HG03342 (cell line): Measurements from ENCODE around the gene PCDH9.
A peak's percentile ranks its signal among the peaks of the same experiment; 100 is the strongest.

Experiments
- ATAC-seq: cut with Tn5 transposase; IDR thresholded peaks from one replicate; pipeline ENCODE4 v1.9.1; 2021; ENCODE audit warnings: mild to moderate bottlenecking, moderate library complexity; ENCODE audit not compliant: unreplicated experiment

PCDH9 gene

GRCh38 chr13:66506979-66507378 lies 723.2 kb downstream of the PCDH9 start:
- peak; percentile 71 for ATAC-seq

- ATAC-seq: no peak
Measured at GRCh38 chr13:66506051-66506777, 723.9 kb downstream of the PCDH9 start.

GRCh38 chr13:66503890-66504289 lies 726.2 kb downstream of the PCDH9 start:
- no peak for ATAC-seq

GRCh38 chr13:66501181-66501580 lies 729.0 kb downstream of the PCDH9 start:
- ATAC-seq: no peak

DNA sequence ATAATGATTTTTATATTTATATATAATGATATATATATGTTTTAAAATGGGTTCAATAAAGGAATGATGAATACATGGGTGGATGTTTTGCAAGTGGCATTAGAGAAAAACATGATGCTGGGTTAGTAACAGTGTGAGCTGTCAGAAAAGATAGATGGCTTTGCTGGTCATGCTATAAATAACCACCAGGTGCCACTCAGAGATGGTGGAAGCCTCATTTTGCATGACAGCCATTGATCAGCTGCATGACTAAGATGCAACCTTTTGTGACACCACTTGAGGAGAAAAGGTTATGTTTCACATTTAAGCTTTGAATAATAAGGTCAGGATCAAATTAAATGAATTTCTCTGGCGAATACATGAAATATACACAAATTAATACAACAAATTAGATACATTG lies 737.7 kb downstream of the PCDH9 start:
- peak; percentile 90 for ATAC-seq

- no peak for ATAC-seq
Measured at GRCh38 chr13:66491251-66491650, 738.9 kb downstream of the PCDH9 start.

DNA sequence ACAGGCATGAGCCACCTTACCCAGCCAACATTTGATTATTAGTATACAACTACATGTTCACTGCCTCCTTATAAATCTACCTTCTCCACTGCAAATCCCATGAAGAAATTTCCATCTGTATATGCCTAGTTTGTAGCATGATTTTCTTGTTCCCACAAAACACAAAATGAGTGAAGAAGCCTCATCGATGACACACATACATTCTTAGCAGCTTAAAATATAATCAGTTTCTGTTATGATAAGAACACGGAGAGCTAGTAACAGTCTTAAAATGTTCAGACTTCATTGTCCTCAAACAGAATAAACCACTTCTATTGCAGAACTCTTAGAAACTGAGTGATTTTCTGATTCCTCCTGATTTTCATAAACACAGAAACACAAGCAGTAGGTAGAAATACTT lies 740.5 kb downstream of the PCDH9 start:
- ATAC-seq: no peak

GRCh38 chr13:66489172-66489571 lies 741.0 kb downstream of the PCDH9 start:
- no peak for ATAC-seq

- ATAC-seq: no peak
Measured at GRCh38 chr13:66483712-66484111, 746.4 kb downstream of the PCDH9 start.

DNA sequence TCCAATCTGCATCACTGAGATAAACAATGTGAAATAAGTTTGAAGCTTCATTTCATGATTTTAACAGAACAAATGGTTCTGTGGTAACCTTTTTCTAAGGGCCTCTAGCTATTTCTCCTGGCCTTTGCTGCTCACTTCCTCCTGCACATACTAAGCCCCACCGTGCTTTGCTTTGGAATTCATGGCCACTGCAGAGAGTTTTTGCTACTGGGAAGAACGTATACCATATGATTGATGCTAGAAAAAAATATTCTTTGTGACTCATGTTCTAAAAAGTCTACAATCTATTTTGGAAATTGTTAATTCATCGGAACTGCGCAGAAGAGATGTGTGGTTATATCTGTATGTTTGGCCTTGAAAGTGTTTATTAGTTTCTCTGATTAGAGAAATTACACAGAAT lies 747.3 kb downstream of the PCDH9 start:
- no peak for ATAC-seq

DNA sequence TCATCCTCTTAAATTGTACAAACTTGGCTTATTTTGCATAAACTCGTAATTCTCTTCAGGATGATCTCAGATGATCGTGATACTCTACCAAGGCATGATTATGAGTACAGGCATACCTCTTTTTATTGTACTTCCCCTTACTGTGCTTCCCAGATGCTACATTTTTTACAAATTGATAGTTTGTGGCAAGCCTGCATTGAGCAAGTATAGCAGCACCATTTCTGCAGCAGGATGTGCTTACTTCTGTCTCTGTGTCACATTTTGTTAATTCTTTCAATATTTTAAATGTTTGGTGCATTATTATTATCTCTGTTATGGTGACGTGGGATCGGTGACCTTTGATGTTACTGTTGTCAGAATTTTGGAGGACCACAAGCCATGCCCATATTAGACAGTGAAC lies 752.3 kb downstream of the PCDH9 start:
- ATAC-seq: no peak

DNA sequence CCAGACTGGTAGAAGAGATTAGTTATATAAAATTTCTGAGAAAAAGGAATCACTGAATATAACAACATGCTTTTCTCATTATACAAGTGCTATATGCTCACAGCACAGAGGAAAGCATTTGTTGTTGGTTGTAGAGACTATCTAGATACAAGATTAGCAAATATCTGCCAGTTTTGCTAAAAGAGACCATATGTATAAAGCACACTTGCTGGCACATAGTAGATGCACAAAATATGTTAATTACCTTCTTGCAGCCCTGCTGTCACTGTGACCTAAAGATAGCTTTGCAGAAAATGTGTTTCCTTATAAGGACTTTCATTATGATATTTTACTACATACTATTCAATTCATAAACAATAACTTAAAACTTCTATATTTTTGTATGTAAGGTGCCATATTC lies 755.1 kb downstream of the PCDH9 start:
- ATAC-seq: no peak

DNA sequence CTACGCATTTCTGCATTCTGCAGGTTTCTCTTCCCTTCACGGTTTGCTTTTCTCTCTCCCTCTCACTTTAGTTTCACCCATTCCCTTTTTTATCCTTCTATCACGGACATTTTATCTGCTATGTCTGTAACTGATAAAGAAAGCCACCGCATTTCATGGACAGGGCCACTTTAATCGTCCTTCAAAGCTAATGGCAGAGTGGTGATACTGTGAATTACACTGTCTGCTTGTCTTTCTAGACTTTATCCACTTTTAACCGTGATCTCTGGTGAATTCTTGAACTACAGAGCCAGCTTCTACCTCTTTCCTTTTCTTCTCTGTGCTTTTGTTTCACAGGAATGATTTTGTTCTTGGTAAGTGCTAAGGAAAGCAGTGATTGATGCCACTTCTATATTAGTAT lies 760.4 kb downstream of the PCDH9 start:
- no peak for ATAC-seq

DNA sequence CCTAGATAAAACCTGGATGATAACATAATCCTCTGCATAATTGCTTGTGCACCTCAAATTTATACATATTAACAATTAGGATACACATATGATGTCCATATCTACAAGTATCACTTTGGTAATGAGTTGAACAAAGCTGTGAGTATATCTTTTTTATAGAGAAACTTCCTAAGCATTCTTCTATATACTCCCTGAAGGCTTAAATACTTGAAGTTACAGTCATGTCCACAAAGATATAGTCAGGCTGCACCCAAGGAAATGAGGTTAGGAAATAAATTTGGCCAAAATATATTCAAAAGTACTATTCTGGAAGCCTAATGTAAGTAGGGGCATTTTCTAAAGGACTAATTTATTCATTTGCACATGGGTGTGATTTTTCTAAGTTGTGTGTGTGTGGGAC lies 761.5 kb downstream of the PCDH9 start:
- no peak for ATAC-seq

GRCh38 chr13:66462187-66462586 lies 767.9 kb downstream of the PCDH9 start:
- no peak for ATAC-seq

DNA sequence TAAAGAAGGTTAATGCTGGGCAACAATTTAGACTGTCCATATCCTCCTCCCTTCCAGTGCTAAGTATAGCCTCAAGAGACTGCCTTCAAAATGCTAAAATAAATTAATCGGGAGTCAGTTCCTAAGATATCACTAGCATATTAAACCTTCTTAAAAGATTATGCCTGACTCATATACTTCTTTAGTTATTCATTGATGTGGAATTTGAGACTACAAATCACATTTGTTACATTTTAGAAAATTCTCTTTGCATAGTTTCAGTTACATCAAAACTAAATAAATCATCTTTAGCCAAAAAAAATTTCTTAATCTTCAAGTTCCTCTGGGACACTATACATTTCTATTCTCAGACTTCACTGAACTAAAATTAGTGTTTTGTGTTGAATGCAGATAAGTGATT lies 769.1 kb downstream of the PCDH9 start:
- no peak for ATAC-seq

DNA sequence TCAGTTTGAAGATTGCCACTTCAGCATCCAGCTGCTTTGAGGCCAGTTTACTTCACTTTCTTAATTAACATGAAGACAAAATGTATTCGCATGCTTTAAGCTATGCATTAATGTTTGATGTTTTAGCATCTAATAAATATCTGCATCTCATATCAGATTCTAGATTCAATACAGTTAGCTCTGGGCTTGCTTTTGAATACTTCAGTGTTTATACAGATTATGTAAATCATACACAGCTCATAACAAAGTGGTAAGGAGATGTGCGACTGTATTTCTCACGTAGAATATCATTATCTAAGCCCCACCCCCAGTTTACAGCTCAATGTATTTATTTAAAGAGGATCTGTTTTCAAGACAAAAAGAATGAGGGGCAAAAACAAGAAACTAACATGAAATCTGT lies 770.5 kb downstream of the PCDH9 start:
- no peak for ATAC-seq

- ATAC-seq: no peak
Measured at GRCh38 chr13:66459143-66459542, 771.0 kb downstream of the PCDH9 start.

- ATAC-seq: no peak
Measured at GRCh38 chr13:66446413-66446812, 783.7 kb downstream of the PCDH9 start.

- ATAC-seq: no peak
Measured at GRCh38 chr13:66443926-66444325, 786.2 kb downstream of the PCDH9 start.

GRCh38 chr13:66440938-66441337 lies 789.2 kb downstream of the PCDH9 start:
- no peak for ATAC-seq

DNA sequence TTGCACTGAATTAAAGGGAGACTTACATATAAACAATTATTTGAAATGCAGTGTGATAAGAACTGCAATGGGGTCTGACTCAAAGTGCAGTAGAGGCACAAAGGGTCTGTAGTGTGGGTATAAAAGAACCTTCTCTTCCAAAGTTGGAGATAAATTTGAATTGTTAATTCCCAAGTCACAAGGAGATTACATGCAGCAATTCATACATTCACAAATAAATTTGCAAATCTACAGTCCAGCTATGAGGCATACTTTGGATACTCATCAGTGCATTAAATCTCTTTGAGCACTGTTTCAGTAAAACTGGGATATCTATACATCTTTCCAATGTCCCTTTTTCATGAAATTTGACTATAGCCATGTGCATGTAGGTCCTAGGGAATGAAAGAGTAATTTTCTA lies 799.4 kb downstream of the PCDH9 start:
- no peak for ATAC-seq

- no peak for ATAC-seq
Measured at GRCh38 chr13:66430269-66430668, 799.9 kb downstream of the PCDH9 start.
